OCI-LY1 (cell line): ENCODE measurements around the gene CEBPZ.

Experiments
- H2AFZ ChIP-seq: fragments of 200-600 bp; sonication (generic), shearing (Covaris generic); 2 replicates; pipeline ENCODE4 v1.6.0; 2014; ENCODE audit warnings: antibody characterized with exemption, mild to moderate bottlenecking, low read length
- H3F3A ChIP-seq: fragments of 200-600 bp; sonication (generic), shearing (Covaris generic); 2 replicates; pipeline ENCODE4 v1.6.0; 2014; ENCODE audit warnings: mild to moderate bottlenecking, antibody characterized with exemption, low read length, moderate library complexity; ENCODE audit not compliant: insufficient read depth
- H3K27ac ChIP-seq: fragments of 200-600 bp; sonication (generic); 2 replicates; pipeline ENCODE4 v1.5.1; 2014; ENCODE audit warnings: low read length, mixed run types, mild to moderate bottlenecking, low read depth; ENCODE audit not compliant: poor library complexity, severe bottlenecking
- H3K27me3 ChIP-seq: fragments of 200-600 bp; sonication (generic); 2 replicates; pipeline ENCODE4 v1.6.0; 2014; ENCODE audit warnings: antibody characterized with exemption, mild to moderate bottlenecking, low read length, moderate library complexity; ENCODE audit not compliant: insufficient read depth
- H3K36me3 ChIP-seq: fragments of 200-600 bp; sonication (generic); 2 replicates; pipeline ENCODE4 v1.6.1; 2014; ENCODE audit warnings: mild to moderate bottlenecking, antibody characterized with exemption, low read length, moderate library complexity, mixed read lengths; ENCODE audit not compliant: insufficient read depth
- H3K4me1 ChIP-seq: fragments of 200-600 bp; sonication (generic); 2 replicates; pipeline ENCODE4 v1.5.1; 2014; ENCODE audit warnings: mild to moderate bottlenecking, low read length, moderate library complexity; ENCODE audit not compliant: insufficient read depth, severe bottlenecking
- H3K4me2 ChIP-seq: fragments of 200-600 bp; sonication (generic), shearing (Covaris generic); 2 replicates; pipeline ENCODE4 v1.6.1; 2014; ENCODE audit warnings: low read length
- H3K4me3 ChIP-seq: fragments of 200-600 bp; sonication (generic); 2 replicates; pipeline ENCODE4 v1.5.1; 2014; ENCODE audit warnings: low read length, low read depth, mild to moderate bottlenecking, mixed read lengths; ENCODE audit not compliant: poor library complexity, severe bottlenecking
- H3K79me2 ChIP-seq: fragments of 200-600 bp; shearing (Covaris generic); 2 replicates; pipeline ENCODE4 v1.6.1; 2016; ENCODE audit warnings: mixed run types, low read length, mixed read lengths; ENCODE audit not compliant: insufficient read depth
- H3K9ac ChIP-seq: fragments of 200-600 bp; sonication (generic), shearing (Covaris generic); 2 replicates; pipeline ENCODE4 v1.6.1; 2014; ENCODE audit warnings: mild to moderate bottlenecking, low read length, mixed read lengths
- H3K9me2 ChIP-seq: fragments of 200-600 bp; sonication (generic), shearing (Covaris generic); 2 replicates; pipeline ENCODE4 v1.6.1; 2014; ENCODE audit warnings: low read depth, mild to moderate bottlenecking, low read length, mixed read lengths
- H3K9me3 ChIP-seq: fragments of 200-600 bp; shearing (Covaris generic); 2 replicates; pipeline ENCODE4 v1.6.1; 2014; ENCODE audit warnings: low read length, mixed read lengths
- H4K20me1 ChIP-seq: fragments of 200-600 bp; sonication (generic), shearing (Covaris generic); 2 replicates; pipeline ENCODE4 v1.6.0; 2016; ENCODE audit warnings: mild to moderate bottlenecking, low read length; ENCODE audit not compliant: insufficient read depth
- CTCF ChIP-seq: fragments of 200-600 bp; sonication (generic), shearing (Covaris generic); IDR thresholded peaks from 2 replicates; pipeline ENCODE4 v1.5.1; 2017; ENCODE audit warnings: mild to moderate bottlenecking, antibody characterized with exemption, low read length, moderate library complexity, mixed read lengths
- EZH2 ChIP-seq: fragments of 200-600 bp; sonication (generic), shearing (Covaris generic); IDR thresholded peaks from 2 replicates; pipeline ENCODE4 v1.8.0; 2017; ENCODE audit warnings: borderline replicate concordance, mixed run types, mild to moderate bottlenecking, antibody characterized with exemption, low read length, moderate library complexity, mixed read lengths

The CEBPZ gene

GRCh38 chr2:37167636-37168180 lies 63.7 kb downstream of the CEBPZ start:
- Histone ChIP-seq H3K4me2 (peak overlapping the region; percentile 36; the same call in 1 of the 2 replicates), H3K4me3 (no peak overlapping the region), H3K36me3 (no peaks in the 10 kb centered on the region), H3K79me2 (no peaks in the 10 kb centered on the region), H3K9ac (no peak overlapping the region), H3K27ac (no peak overlapping the region), H3K27me3 (no peaks in the 10 kb centered on the region), H3K9me2 (no peaks in the 10 kb centered on the region), H3K4me1 (no peaks in the 10 kb centered on the region), H2AFZ (no peak overlapping the region), H3K9me3 (peaks cover 13% of the 10 kb centered on the region), H4K20me1 (no peaks in the 10 kb centered on the region), H3F3A (no peaks in the 10 kb centered on the region)
- TF ChIP-seq EZH2 (no peak), CTCF (no peak)

- H4K20me1 ChIP-seq, result no peaks in the 10 kb centered on the region
- no peak overlapping the region for H3K4me2 ChIP-seq
- H3K9me2 ChIP-seq, result no peaks in the 10 kb centered on the region
- no peaks in the 10 kb centered on the region for H3F3A ChIP-seq
- H3K4me3 ChIP-seq, result no peak overlapping the region
- H3K79me2 ChIP-seq, result no peaks in the 10 kb centered on the region
- H3K27me3 ChIP-seq, result no peaks in the 10 kb centered on the region
- H3K4me1 ChIP-seq, result no peaks in the 10 kb centered on the region
- peaks cover 13% of the 10 kb centered on the region for H3K9me3 ChIP-seq
- TF ChIP-seq CTCF, result no peak
- no peak for TF ChIP-seq EZH2
- no peaks in the 10 kb centered on the region for H3K36me3 ChIP-seq
- no peak overlapping the region for H3K27ac ChIP-seq
- H3K9ac ChIP-seq, result no peak overlapping the region
- no peak overlapping the region for H2AFZ ChIP-seq
Observed at GRCh38 chr2:37164757-37165156, 66.6 kb downstream of the CEBPZ start.

- no peaks in the 10 kb centered on the region for H3K9me3 ChIP-seq
- H3F3A ChIP-seq, result no peaks in the 10 kb centered on the region
- H3K4me1 ChIP-seq, result peaks cover 26% of the 10 kb centered on the region
- no peaks in the 10 kb centered on the region for H4K20me1 ChIP-seq
- peak within 1 kb of the TSS; percentile 48 for H3K27ac ChIP-seq
- peak within 1 kb of the TSS; percentile 83 for H3K4me2 ChIP-seq
- no peak for TF ChIP-seq EZH2
- no peak for TF ChIP-seq CTCF
- H3K27me3 ChIP-seq, result no peaks in the 10 kb centered on the region
- peak within 1 kb of the TSS; percentile 88 for H3K4me3 ChIP-seq
- H3K36me3 ChIP-seq, result peaks cover 12% of the 10 kb centered on the region
- peak within 1 kb of the TSS; percentile 91 for H3K9ac ChIP-seq
- peaks cover 20% of the 10 kb centered on the region for H3K79me2 ChIP-seq
- H3K9me2 ChIP-seq, result no peaks in the 10 kb centered on the region
- peak within 1 kb of the TSS; percentile 71; the same call in 1 of the 2 replicates for H2AFZ ChIP-seq
Observed at GRCh38 chr2:37156857-37157714, 74.3 kb downstream of the CEBPZ start, which contains the start of gene EIF2AK2. Gene EIF2AK2, minus strand, starts transcription at chr2:37156980. Its CDS starts 9,174 bp downstream, at chr2:37147806.
